ENCODE results near the gene TIMM21. TPM values are rescaled to one million over a fixed set of nuclear protein-coding genes. Genes with fewer than 3 reads are reported as not detected.

Gene TIMM21
- total and polyA plus RNA-seq, 2 of the 13 experiments (the other 11 are each of a cell fraction or from before 2014, with no cell fraction given) = 29.6 to 62.3 TPM

DNA sequence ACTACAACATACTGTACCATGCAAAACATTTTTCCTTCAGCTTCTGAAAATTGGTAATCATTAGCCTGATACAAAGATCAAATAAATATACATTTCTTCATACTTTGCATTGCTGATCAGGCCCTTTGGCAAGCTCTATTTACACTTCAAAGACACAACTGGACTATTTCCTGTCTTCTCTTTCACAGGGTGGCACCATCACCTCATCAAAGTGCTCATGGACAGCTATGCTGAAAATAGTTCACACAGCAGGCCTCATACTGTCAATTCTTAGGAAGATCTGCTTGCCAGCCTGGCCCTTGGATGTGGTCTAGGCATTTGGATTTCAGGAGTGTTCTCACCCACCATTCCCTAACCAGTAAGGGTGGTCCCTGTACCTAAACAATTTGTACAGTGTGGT is 34.6 kb upstream of the TIMM21 start:
- Histone ChIP-seq H2AFZ (ENCODE audit: low read length) (no peak overlapping the region), H3K4me2 (ENCODE audit: low read depth, low read length) (no peak overlapping the region), H3K9ac (ENCODE audit: insufficient read depth, low read depth, low read length) (no peak overlapping the region), H3K27ac (ENCODE audit: extremely low read length, insufficient read depth, low read length) (no peak overlapping the region), H3K4me1 (ENCODE audit: insufficient read depth, low read length) (no peaks in the 10 kb centered on the region), H3K27me3 (ENCODE audit: control insufficient read depth in 1 of 2, insufficient read depth in 2 of 2, low read length in 2 of 2) (no peaks in the 10 kb centered on the region), H3K79me2 (ENCODE audit: insufficient read depth, low read length) (no peaks in the 10 kb centered on the region), H4K20me1 (ENCODE audit: insufficient read depth, low read length) (no peaks in the 10 kb centered on the region), H3K4me3 (replicated peaks in 1 of 3; ENCODE audit: insufficient read depth in 1 of 3, low read depth in 2 of 3, low read length in 3 of 3) (no peak overlapping the region), H3K9me3 (ENCODE audit: low read length) (peaks cover 10% of the 10 kb centered on the region), H3K36me3 (replicated peaks in 1 of 2; ENCODE audit: control insufficient read depth in 1 of 2, insufficient read depth in 2 of 2, low read length in 2 of 2) (no peaks in the 10 kb centered on the region)
- CTCF ChIA-PET (ENCODE audit: low intra/inter-chr PET ratio, low total read pairs) = no interaction called here
- TF ChIP-seq SIX1 (CRISPR knock-in tag; IDR thresholded peaks at IDR 0.05; ENCODE audit: borderline replicate concordance) (no peak), HMG20B (CRISPR knock-in tag; conservative IDR thresholded peaks at IDR 0.05) (no peak), NFE2L1 (CRISPR knock-in tag; IDR thresholded peaks at IDR 0.05; ENCODE audit: borderline replicate concordance) (no peak), IRF2 (CRISPR knock-in tag; IDR thresholded peaks at IDR 0.05) (no peak), EED (CRISPR knock-in tag; IDR thresholded peaks at IDR 0.05) (no peak), CC2D1A (CRISPR knock-in tag; IDR thresholded peaks at IDR 0.05) (no peak), ZNF335 (CRISPR knock-in tag; IDR thresholded peaks at IDR 0.05) (no peak)
- in situ Hi-C loops (cut with HindIII; ENCODE audit: extremely low pct_ligation_motif_present, low pct_unique_long_range_greater_than_20kb) (no loop called here), intact Hi-C loops (cut with micrococcal nuclease; ENCODE audit: unreplicated experiment) (no loop called here)
- DNase-seq (ENCODE audit: low spot score) (no peak), ATAC-seq (no peak), FAIRE-seq (no peak)
- no TSS peak for BruUV-seq (replicated peaks)
- POLR2A ChIA-PET = no interaction called here

GRCh38 chr18:74114116-74114515 is 34.2 kb upstream of the TIMM21 start:
- TF ChIP-seq GFI1 (CRISPR knock-in tag; IDR thresholded peaks at IDR 0.05; ENCODE audit: borderline replicate concordance) (no peak), FOXO1 (CRISPR knock-in tag; IDR thresholded peaks at IDR 0.05) (no peak), TARDBP (CRISPR knock-in tag; IDR thresholded peaks at IDR 0.05) (no peak), ZNF782 (CRISPR knock-in tag; IDR thresholded peaks at IDR 0.05; ENCODE audit: borderline replicate concordance) (no peak), ZSCAN12 (CRISPR knock-in tag; IDR thresholded peaks at IDR 0.05) (no peak), ZNF138 (CRISPR knock-in tag; IDR thresholded peaks at IDR 0.05; ENCODE audit: low read depth) (no peak), ZFX (CRISPR knock-in tag; IDR thresholded peaks at IDR 0.05; ENCODE audit: low read depth) (no peak), ATRX (CRISPR knock-in tag; IDR thresholded peaks at IDR 0.05; ENCODE audit: borderline replicate concordance) (no peak), HDAC6 (IDR thresholded peaks at IDR 0.05; ENCODE audit: low read depth, low read length) (no peak), ZNF547 (CRISPR knock-in tag; IDR thresholded peaks at IDR 0.05) (no peak)
- TF ChIP-seq, protein P1, sequence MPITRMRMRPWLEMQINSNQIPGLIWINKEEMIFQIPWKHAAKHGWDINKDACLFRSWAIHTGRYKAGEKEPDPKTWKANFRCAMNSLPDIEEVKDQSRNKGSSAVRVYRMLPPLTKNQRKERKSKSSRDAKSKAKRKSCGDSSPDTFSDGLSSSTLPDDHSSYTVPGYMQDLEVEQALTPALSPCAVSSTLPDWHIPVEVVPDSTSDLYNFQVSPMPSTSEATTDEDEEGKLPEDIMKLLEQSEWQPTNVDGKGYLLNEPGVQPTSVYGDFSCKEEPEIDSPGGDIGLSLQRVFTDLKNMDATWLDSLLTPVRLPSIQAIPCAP (CRISPR knock-in tag; IDR thresholded peaks at IDR 0.05; ENCODE audit: low read depth) = no peak
- TF ChIP-seq, protein P2, sequence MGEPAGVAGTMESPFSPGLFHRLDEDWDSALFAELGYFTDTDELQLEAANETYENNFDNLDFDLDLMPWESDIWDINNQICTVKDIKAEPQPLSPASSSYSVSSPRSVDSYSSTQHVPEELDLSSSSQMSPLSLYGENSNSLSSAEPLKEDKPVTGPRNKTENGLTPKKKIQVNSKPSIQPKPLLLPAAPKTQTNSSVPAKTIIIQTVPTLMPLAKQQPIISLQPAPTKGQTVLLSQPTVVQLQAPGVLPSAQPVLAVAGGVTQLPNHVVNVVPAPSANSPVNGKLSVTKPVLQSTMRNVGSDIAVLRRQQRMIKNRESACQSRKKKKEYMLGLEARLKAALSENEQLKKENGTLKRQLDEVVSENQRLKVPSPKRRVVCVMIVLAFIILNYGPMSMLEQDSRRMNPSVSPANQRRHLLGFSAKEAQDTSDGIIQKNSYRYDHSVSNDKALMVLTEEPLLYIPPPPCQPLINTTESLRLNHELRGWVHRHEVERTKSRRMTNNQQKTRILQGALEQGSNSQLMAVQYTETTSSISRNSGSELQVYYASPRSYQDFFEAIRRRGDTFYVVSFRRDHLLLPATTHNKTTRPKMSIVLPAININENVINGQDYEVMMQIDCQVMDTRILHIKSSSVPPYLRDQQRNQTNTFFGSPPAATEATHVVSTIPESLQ (CRISPR knock-in tag; conservative IDR thresholded peaks at IDR 0.05) = no peak
- WGBS (ENCODE audit: low lambda C conversion rate) = 0% methylated on average over 1 of the region's 1 CpG
- no TSS peak for BruUV-seq (replicated peaks)
- ChIA-PET CTCF (ENCODE audit: low intra/inter-chr PET ratio, low total read pairs) (no interaction called here), POLR2A (no interaction called here)
- peaks cover 10% of the 10 kb centered on the region for H3K9me3 ChIP-seq (ENCODE audit: low read length)
- no peak overlapping the region for H3K4me2 ChIP-seq (ENCODE audit: low read depth, low read length)
- no peak for ATAC-seq
- intact Hi-C loops (cut with micrococcal nuclease; ENCODE audit: unreplicated experiment) = no loop called here
- no peak for FAIRE-seq
- H4K20me1 ChIP-seq (ENCODE audit: insufficient read depth, low read length) = no peaks in the 10 kb centered on the region
- H3K27me3 ChIP-seq (ENCODE audit: control insufficient read depth in 1 of 2, insufficient read depth in 2 of 2, low read length in 2 of 2) = no peaks in the 10 kb centered on the region; a peak in 1 of 5 replicates
- H2AFZ ChIP-seq (ENCODE audit: low read length) = no peak overlapping the region
- in situ Hi-C loops (cut with HindIII; ENCODE audit: extremely low pct_ligation_motif_present, low pct_unique_long_range_greater_than_20kb) = no loop called here
- H3K27ac ChIP-seq (ENCODE audit: extremely low read length, insufficient read depth, low read length) = no peak overlapping the region
- H3K36me3 ChIP-seq (replicated peaks in 1 of 2; ENCODE audit: control insufficient read depth in 1 of 2, insufficient read depth in 2 of 2, low read length in 2 of 2) = no peaks in the 10 kb centered on the region
- no peak for DNase-seq (ENCODE audit: low spot score)
- no peaks in the 10 kb centered on the region for H3K79me2 ChIP-seq (ENCODE audit: insufficient read depth, low read length)
- H3K9ac ChIP-seq (ENCODE audit: insufficient read depth, low read depth, low read length) = no peak overlapping the region
- H3K4me3 ChIP-seq (replicated peaks in 1 of 3; ENCODE audit: insufficient read depth in 1 of 3, low read depth in 2 of 3, low read length in 3 of 3) = no peak overlapping the region
- no peaks in the 10 kb centered on the region for H3K4me1 ChIP-seq (ENCODE audit: insufficient read depth, low read length)

Data from HepG2 (cell line).